ENCODE measurements around the gene SAA4. TPM values are rescaled to one million over a fixed set of nuclear protein-coding genes. Genes with fewer than 3 reads are reported as not detected.
"Not testable (repeated sequence)": the region's sequence is repeated elsewhere in the genome, so short reads cannot be mapped to it uniquely, and the experiment has no call there.

SAA4 gene
- total RNA-seq, 1 donor from 2014 or later, result not detected

GRCh38 chr11:18264035-18264434 is 27.4 kb upstream of the SAA4 start:
- DNase-seq, result no peak
- no peak for TF ChIP-seq CTCF (IDR thresholded peaks at IDR 0.05)
- Histone ChIP-seq H3K27me3 (no peaks in the 10 kb centered on the region), H3K36me3 (no peaks in the 10 kb centered on the region), H3K27ac (no peak overlapping the region), H3K9me3 (no peaks in the 10 kb centered on the region), H3K4me3 (no peak overlapping the region), H3K4me1 (peaks cover 4% of the 10 kb centered on the region)
- intact Hi-C loops (cut with DNase I), result no loop called here
- no peak for ATAC-seq

GRCh38 chr11:18262681-18263350 is 26.2 kb upstream of the SAA4 start:
- intact Hi-C loops (cut with DNase I); ATAC-seq; H3K27me3 ChIP-seq: not testable (repeated sequence)

DNA sequence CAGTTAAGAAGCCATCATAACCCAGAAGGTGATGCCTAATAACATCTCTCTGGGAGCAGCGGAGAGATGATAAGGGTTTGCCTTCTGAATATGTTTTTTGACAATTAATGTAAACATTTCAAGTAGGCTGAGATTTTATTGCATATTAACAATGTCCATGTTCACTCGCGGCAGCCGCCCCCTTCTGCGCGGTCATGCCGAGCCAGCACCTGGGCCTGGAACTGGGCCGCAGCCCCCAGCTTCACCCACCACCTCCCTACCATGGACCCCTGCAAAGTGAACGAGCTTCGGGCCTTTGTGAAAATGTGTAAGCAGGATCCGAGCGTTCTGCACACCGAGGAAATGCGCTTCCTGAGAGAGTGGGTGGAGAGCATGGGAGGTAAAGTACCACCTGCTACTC is 25.1 kb upstream of the SAA4 start:
- Histone ChIP-seq H3K4me3 (no peak overlapping the region), H3K36me3 (no peaks in the 10 kb centered on the region), H3K27me3 (no peaks in the 10 kb centered on the region), H3K9me3 (no peaks in the 10 kb centered on the region), H3K27ac (no peak overlapping the region), H3K4me1 (peaks cover 4% of the 10 kb centered on the region)
- TF ChIP-seq CTCF (IDR thresholded peaks at IDR 0.05), result no peak
- intact Hi-C loops (cut with DNase I), result no loop called here
- ATAC-seq, result no peak
- DNase-seq, result no peak

More at GRCh38 chr11:18262681-18263350, 26.2 kb upstream of the SAA4 start:
- not testable (repeated sequence) for H3K4me3 ChIP-seq, H3K4me1 ChIP-seq, H3K9me3 ChIP-seq, DNase-seq, H3K36me3 ChIP-seq, H3K27ac ChIP-seq

- H3K27ac ChIP-seq, result no peak overlapping the region
- H3K9me3 ChIP-seq, result no peaks in the 10 kb centered on the region
- H3K4me1 ChIP-seq, result no peaks in the 10 kb centered on the region
- no peaks in the 10 kb centered on the region for H3K27me3 ChIP-seq
- TF ChIP-seq CTCF (IDR thresholded peaks at IDR 0.05), result no peak
- H3K36me3 ChIP-seq, result no peaks in the 10 kb centered on the region
- no peak overlapping the region for H3K4me3 ChIP-seq
- peak; percentile 45 for ATAC-seq
- DNase-seq, result no peak
- intact Hi-C loops (cut with DNase I), result no loop called here
These were observed 22.7 kb upstream of the SAA4 start for GRCh38 chr11:18259259-18259658.

- Histone ChIP-seq H3K27me3 (no peaks in the 10 kb centered on the region), H3K27ac (no peak overlapping the region), H3K4me1 (no peaks in the 10 kb centered on the region), H3K36me3 (no peaks in the 10 kb centered on the region), H3K4me3 (no peak overlapping the region), H3K9me3 (no peaks in the 10 kb centered on the region)
- ATAC-seq (peak; percentile 58), DNase-seq (no peak)
- no peak for TF ChIP-seq CTCF (IDR thresholded peaks at IDR 0.05)
- intact Hi-C loops (cut with DNase I), result no loop called here
These were observed 18.3 kb upstream of the SAA4 start for GRCh38 chr11:18254781-18255361.

- intact Hi-C loops (cut with DNase I), result no loop called here
- no peaks in the 10 kb centered on the region for H3K36me3 ChIP-seq
These were observed 17.3 kb upstream of the SAA4 start for GRCh38 chr11:18253778-18254338.

More at GRCh38 chr11:18253778-18254338, 17.3 kb upstream of the SAA4 start:
- Histone ChIP-seq H3K9me3 (no peaks in the 10 kb centered on the region), H3K27me3 (no peaks in the 10 kb centered on the region), H3K4me1 (no peaks in the 10 kb centered on the region), H3K27ac (no peak overlapping the region), H3K4me3 (no peak overlapping the region)
- no peak for TF ChIP-seq CTCF (IDR thresholded peaks at IDR 0.05)
- DNase-seq (no peak), ATAC-seq (no peak)
